Transverse colon (tissue), 4 donors: ENCODE results near the gene ZNF804B.

Experiments
- EP300 ChIP-seq: sonication (generic); formaldehyde crosslinking; IDR thresholded peaks from one replicate; pipeline ENCODE4 v1.6.1; 2017; ENCODE audit warnings: antibody characterized with exemption, low read depth
- POLR2A ChIP-seq: fragments of 450-650 bp; IDR thresholded peaks from one replicate; pipeline ENCODE4 v1.6.1; 2016; ENCODE audit warnings: antibody characterized with exemption, mild to moderate bottlenecking, moderate library complexity
- POLR2AphosphoS5 ChIP-seq, 3 donors: sonication (generic); formaldehyde crosslinking; IDR thresholded peaks; one replicate each; pipeline ENCODE4 v1.6.1; 2016; ENCODE audit warnings: antibody characterized with exemption in 3 of 3
- TF ChIP-seq, protein P1 (sequence below), 5 experiments: fragments of 200-600 bp in 3 of 5; fragments of 450-650 bp in 2 of 5; sonication (generic) in 3 of 5; IDR thresholded peaks; 1 replicate in 2 of 5; 2 replicates in 3 of 5; pipeline ENCODE4 v1.5.1; 2016 to 2017; ENCODE audit warnings: antibody characterized with exemption in 5 of 5, inconsistent platforms in 3 of 5, mild to moderate bottlenecking in 2 of 5, moderate library complexity in 1 of 5

DNA sequence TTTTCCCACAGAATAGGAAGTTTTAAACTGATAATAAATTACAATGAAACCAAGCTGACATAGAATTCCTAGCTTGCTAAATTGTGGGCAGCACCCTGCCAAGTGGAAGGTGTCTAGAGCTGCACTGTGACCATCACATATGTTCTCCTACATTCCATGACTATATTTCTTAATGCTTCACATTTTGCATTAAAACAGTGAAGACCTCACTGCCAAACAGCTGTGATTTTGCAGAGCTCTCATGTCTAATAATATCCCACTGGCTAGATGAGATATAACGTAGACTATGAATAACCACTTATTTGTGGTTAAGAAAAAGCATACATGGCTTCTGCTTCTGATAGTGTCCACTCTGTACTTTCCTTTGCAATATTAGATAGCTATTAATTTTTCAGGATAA, 264.4 kb downstream of the ZNF804B start:
- TF ChIP-seq POLR2AphosphoS5 (IDR thresholded peaks at IDR 0.05) (no peak), EP300 (no peak), POLR2A (no peak)
- TF ChIP-seq, protein P1, sequence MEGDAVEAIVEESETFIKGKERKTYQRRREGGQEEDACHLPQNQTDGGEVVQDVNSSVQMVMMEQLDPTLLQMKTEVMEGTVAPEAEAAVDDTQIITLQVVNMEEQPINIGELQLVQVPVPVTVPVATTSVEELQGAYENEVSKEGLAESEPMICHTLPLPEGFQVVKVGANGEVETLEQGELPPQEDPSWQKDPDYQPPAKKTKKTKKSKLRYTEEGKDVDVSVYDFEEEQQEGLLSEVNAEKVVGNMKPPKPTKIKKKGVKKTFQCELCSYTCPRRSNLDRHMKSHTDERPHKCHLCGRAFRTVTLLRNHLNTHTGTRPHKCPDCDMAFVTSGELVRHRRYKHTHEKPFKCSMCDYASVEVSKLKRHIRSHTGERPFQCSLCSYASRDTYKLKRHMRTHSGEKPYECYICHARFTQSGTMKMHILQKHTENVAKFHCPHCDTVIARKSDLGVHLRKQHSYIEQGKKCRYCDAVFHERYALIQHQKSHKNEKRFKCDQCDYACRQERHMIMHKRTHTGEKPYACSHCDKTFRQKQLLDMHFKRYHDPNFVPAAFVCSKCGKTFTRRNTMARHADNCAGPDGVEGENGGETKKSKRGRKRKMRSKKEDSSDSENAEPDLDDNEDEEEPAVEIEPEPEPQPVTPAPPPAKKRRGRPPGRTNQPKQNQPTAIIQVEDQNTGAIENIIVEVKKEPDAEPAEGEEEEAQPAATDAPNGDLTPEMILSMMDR (IDR thresholded peaks at IDR 0.05): no peak
